ENCODE measurements around the gene SCN4B.

SCN4B gene

GRCh38 chr11:118120793-118121192, 31.8 kb downstream of the SCN4B start:
- no peak for TF ChIP-seq CTCF (IDR thresholded peaks at IDR 0.05; ENCODE audit: insufficient read depth, low read depth, low read length, missing control alignments)
- H3K4me3 ChIP-seq (ENCODE audit: low read length), result no peak overlapping the region
- DNase-seq (ENCODE audit: low read depth), result no peak

- no peak for TF ChIP-seq CTCF (IDR thresholded peaks at IDR 0.05; ENCODE audit: insufficient read depth, low read depth, low read length, missing control alignments)
- no peak overlapping the region for H3K4me3 ChIP-seq (ENCODE audit: low read length)
- no peak for DNase-seq (ENCODE audit: low read depth)
Measured at GRCh38 chr11:118117790-118118601, 34.6 kb downstream of the SCN4B start.

DNA sequence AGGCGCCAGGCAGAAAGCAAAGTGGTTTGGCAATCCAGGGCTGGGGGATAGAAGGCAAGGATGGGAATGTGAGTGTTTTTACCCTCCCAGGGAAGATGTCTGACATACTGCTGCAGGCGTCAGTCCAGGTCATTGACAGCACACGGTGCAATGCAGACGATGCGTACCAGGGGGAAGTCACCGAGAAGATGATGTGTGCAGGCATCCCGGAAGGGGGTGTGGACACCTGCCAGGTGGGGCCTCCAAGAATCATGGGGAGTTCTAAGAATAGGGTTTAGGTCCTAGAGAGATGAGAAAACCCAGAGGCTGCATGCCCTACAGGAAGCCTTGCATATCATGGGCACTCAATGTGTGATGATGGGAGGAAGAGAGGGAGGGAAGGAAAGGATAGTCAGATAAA, 37.6 kb downstream of the SCN4B start:
- H3K4me3 ChIP-seq (ENCODE audit: low read length), result no peak overlapping the region
- TF ChIP-seq CTCF (IDR thresholded peaks at IDR 0.05; ENCODE audit: insufficient read depth, low read depth, low read length, missing control alignments), result no peak
- DNase-seq (ENCODE audit: low read depth), result no peak

- no peak overlapping the region for H3K4me3 ChIP-seq (ENCODE audit: low read length)
- peak; percentile 8 for TF ChIP-seq CTCF (IDR thresholded peaks at IDR 0.05; ENCODE audit: insufficient read depth, low read depth, low read length, missing control alignments)
- DNase-seq (ENCODE audit: low read depth), result peak; percentile 15
Measured at GRCh38 chr11:118114266-118114665, 38.4 kb downstream of the SCN4B start.

DNA sequence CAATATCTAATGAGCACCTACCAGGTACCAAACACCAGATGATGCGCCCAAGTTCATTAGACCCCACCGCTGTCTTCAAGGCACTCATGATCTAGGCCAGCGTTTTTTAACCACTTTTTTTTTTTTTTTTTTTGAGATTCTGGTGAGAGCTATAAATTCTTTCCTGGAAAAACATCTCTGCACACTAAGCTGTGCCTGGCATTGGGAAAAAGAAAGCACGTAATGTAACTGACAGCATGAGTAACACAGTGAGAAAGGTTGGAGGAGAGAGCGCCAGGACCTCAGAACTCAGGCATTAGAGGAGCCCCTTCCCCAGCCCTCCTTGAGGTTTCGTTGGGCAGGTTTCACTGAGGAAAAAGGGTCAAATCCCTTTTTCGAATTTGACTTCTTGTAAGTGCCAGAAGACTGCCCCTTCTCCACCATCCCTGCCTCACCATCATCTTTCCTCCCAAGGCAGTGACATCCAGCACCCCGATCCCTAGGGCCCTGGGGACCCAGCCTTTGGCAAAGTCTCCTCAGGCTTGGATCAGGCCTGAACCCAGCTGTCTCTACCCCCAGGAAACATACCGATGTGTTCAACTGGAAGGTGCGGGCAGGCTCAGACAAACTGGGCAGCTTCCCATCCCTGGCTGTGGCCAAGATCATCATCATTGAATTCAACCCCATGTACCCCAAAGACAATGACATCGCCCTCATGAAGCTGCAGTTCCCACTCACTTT, 39.8 kb downstream of the SCN4B start:
- no peak for TF ChIP-seq CTCF (IDR thresholded peaks at IDR 0.05; ENCODE audit: insufficient read depth, low read depth, low read length, missing control alignments)
- no peak for DNase-seq (ENCODE audit: low read depth)
- H3K4me3 ChIP-seq (ENCODE audit: low read length), result no peak overlapping the region

GRCh38 chr11:118111744-118112035, 40.9 kb downstream of the SCN4B start:
- no peak for TF ChIP-seq CTCF (IDR thresholded peaks at IDR 0.05; ENCODE audit: insufficient read depth, low read depth, low read length, missing control alignments)
- no peak for DNase-seq (ENCODE audit: low read depth)
- H3K4me3 ChIP-seq (ENCODE audit: low read length), result no peak overlapping the region

All from epithelial cell of esophagus (primary cell).